GM18951 (cell line): ENCODE results near the gene FOXN4.

Experiments
- POLR2A ChIP-seq: IDR thresholded peaks from 4 replicates; pipeline ENCODE4 v1.6.1; 2011; ENCODE audit warnings: mild to moderate bottlenecking; ENCODE audit not compliant: insufficient read length, insufficient read depth; ENCODE audit errors: extremely low read depth
- in situ Hi-C: fragments of 300-500 bp; cut with MboI; formaldehyde crosslinking; loops from one replicate; pipeline ENCODE4 v1.12.0; 2022; ENCODE audit warnings: low sequenced_read_pairs, mixed read lengths, inconsistent platforms; ENCODE audit not compliant: unreplicated experiment

The FOXN4 gene

DNA sequence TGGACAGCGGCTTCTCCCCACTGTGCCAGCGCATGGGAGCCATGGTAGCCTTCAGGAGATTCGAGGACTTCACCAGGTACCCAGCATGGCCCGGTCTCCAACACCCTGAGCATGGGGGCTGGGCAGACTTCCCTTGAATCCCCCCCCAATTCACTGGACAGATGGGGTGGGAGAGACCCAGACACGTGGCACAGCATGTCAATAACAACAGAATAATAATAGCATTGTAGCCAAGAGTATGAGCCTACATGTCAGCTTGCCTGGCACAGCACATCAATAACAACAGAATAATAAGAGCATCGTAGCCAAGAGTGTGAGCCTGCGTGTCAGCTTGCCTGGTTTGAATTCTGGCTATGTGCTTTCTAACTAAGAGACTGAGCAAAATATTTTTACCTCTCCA, 76.4 kb downstream of the FOXN4 start:
- TF ChIP-seq POLR2A = no peak
- in situ Hi-C loops = no loop called here

- no peak for TF ChIP-seq POLR2A
- in situ Hi-C loops = no loop called here
Measured at GRCh38 chr12:109230193-109230592, 78.9 kb downstream of the FOXN4 start.

- in situ Hi-C loops = no loop called here
Measured at GRCh38 chr12:109228664-109229063, 80.4 kb downstream of the FOXN4 start.

More at GRCh38 chr12:109228664-109229063, 80.4 kb downstream of the FOXN4 start:
- TF ChIP-seq POLR2A = no peak
